T-helper 22 cell (primary cell): ENCODE data around the gene RHOJ.
"Not testable (repeated sequence)": the region's sequence is repeated elsewhere in the genome, so short reads cannot be mapped to it uniquely, and the experiment has no call there.

Experiments used
- DNase-seq: peaks from one replicate; pipeline ENCODE4 v3.0.0-alpha.2; 2020; ENCODE audit warnings: low read depth

Gene RHOJ

GRCh38 chr14:63268771-63269170, 64.5 kb downstream of the RHOJ start:
- DNase-seq = no peak

DNA sequence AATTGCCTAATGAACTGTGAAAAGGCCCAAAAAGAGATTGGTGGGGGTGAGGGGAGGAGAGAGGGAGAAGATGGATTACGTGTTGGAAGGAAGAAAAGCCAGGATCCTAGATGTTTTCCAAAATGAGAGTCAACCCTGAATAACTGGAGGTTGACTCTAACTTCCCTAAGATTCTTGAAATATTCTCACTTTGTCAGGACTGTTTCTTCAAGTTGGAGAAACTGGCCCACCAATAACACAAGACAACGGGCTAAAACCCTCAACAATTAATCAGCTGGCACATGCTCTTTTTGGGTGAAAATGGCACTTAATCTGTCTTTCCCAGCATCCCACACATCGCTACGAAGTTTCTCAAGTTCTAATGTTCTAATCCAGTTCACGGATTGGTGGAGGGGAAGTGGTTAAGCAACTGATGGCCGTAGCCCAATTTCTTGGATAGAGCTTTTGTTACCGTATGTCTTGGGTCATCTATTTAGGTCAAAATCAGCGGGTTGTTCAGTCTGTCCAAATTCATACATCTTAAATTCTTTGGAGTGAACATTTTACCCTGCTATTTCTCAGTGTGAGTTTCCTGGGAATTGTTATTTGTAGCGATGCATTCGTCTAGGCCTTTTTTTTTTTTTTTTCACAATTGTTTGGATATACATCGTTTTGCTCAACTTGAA, 65.5 kb downstream of the RHOJ start:
- DNase-seq = no peak

DNA sequence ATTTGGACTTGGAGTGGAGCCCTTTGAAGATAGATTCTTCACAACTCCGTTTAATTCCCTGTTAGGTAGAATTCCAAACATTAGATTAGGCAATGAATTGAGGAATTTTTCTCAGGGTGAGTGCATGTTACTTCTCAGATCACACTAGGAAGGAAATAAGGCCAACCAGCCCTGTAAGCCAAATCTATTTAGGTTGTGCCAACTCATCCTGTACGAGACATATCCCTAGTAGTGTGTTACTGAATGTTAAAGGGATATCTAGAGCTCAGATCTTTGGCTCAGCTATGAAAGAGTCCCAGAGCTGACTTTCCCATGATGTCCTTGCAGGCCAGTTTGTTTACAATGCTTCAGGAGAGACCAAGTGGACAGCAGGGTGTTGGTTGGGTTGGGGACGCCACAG, 68.9 kb downstream of the RHOJ start:
- DNase-seq = no peak

GRCh38 chr14:63273717-63274655, 69.7 kb downstream of the RHOJ start:
- no peak for DNase-seq

DNA sequence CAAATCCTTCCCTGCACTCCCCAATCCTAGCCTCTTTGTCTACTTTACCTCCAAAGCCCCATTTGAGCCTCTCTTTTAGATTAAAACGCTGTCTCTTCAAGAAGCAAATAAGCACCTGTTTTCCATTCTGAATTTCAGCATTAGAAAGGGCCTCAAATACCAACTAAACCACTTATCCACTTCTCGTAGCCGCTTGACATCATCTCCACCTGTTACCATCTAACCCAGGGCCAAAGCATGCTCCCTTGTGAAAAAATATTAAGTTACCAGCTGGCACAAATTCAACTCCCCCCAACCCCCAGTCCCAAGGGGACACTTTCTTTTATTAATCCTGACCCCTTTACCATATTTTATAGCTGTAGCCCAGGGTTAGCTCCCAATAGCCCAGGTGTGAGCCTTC, 71.4 kb downstream of the RHOJ start:
- DNase-seq = no peak

- DNase-seq = no peak
Observed at GRCh38 chr14:63276016-63276415, 71.8 kb downstream of the RHOJ start.

DNA sequence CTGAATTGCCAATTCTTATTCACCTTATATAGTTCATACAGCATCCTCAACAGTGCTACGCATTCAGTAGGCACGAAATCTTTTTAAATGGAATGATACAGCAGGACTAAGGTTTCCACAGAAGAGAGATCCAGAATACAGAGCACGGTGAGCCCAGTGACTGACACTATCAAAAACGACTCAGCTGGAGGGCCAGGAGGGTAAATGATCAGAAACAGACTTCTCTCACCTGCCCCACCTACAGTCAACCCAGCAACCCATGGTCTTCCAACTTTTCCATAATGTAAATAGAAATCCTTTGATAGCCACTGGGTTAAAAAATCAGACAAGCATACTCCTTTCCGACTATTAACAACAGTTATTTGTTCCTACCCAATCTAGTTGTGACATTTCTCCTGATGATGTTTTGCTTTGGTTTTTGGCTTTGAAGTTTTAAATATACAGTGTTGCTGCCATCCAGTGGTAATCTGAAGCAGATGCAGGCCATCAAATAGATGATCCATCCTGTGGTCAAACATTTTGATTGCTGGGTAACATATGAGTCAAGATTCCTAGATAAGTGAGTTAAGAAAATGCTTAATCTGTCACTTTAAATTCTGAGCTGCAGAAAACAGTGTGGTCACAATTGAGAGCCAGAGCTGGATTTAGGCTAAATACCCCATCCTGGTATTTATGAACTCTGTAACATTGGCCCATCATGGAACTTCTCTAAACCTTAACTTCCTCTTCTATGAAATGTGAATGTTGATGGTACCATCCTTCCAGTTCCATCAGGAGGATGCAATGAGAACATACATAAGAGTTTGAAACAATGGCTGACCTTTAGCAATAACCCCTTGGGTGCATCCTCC, 72.5 kb downstream of the RHOJ start:
- no peak for DNase-seq

DNA sequence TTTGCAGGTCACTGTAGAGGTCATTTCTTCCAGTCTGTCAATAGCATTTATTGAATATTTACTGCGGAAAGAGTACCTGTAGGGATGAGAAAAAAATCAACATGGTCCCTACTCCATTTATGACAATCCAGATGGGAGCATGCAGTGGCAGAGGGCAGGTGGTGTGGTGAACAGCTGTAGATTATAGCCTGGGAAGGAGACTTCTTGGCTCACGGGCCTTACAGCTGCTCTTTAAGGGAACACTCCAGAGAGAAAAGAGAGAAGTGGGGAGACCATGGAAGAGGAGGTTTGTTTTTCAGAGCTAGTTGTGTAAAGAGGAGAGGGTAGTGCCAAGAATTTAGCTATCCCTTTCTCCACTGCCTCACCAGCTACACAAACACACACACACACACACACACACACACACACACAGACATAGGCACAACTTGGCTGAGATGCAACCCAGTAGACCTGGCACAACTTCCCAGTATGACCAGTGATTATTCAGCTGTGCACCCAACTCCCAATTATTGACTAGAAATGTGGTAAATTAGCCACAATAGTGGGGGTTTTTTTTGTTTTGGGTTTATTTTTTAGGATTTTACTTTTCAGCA, 73.4 kb downstream of the RHOJ start:
- DNase-seq = no peak

GRCh38 chr14:63279933-63280332, 75.7 kb downstream of the RHOJ start:
- not testable (repeated sequence) for DNase-seq

DNA sequence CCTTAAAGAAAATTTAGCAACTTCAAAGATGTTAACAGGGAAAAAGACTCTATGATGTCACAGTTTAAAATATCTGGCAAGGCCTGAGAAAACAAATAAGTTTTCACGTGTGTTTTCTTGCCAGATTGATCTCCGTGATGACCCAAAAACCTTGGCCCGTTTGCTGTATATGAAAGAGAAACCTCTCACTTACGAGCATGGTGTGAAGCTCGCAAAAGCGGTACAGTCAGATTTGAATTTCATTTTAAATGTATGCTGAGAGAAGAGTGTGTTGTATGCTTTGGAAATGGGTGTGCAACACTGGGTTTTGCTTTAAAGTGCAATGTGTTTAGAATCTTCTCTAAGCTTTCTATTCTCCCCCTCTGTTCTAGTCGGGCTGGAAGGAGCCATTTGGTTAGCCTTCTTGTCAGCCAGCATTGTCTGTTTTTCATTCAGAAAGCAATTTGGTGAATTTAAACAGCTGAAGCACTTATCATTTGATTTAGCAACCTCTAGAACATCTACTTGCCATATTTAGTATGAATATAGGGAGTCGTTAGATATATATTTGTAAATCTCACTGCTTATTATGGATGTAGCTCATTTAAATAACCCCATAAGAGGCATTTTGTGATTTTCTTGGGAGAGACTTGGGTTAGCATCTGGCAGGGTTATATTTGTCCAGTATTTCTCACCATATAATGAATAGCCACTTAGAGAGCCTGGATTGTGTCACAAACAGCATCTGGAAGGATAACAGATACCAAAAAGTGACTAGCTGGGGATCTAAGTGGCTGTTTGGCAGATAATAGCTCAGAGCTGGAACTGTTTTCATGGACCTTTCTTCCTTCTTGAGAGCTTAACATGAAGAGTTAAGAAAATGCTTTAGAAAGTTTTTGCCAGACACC, 79.0 kb downstream of the RHOJ start:
- DNase-seq = no peak

- DNase-seq = no peak
Observed at GRCh38 chr14:63283884-63284248, 79.6 kb downstream of the RHOJ start.

GRCh38 chr14:63286071-63286470, 81.8 kb downstream of the RHOJ start:
- no peak for DNase-seq

GRCh38 chr14:63287666-63288483, 83.6 kb downstream of the RHOJ start:
- no peak for DNase-seq

- no peak for DNase-seq
Observed at GRCh38 chr14:63288853-63289252, 84.6 kb downstream of the RHOJ start.

- DNase-seq = no peak
Observed at GRCh38 chr14:63290741-63291430, 86.6 kb downstream of the RHOJ start.

DNA sequence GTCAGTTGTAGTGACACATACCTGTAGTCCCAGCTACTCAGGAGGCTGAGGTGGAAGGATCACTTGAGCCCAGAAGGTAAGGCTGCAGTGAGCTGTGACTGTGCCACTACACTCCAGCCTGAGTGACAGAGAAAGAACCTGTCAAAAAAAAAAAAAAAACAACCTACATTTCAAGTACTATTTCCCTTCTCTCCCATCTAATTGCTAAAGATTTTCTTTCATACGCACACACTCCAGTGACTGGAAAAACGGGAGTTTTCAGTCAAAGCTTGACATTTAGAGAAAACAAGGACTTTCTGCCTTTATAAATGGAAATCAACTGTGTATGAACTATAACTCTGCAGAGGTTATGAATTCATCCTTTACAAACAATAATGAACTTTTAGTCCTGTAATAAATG, 88.6 kb downstream of the RHOJ start:
- DNase-seq = no peak

GRCh38 chr14:63295231-63295685, 91.0 kb downstream of the RHOJ start:
- no peak for DNase-seq

- no peak for DNase-seq
Observed at GRCh38 chr14:63296060-63296563, 91.9 kb downstream of the RHOJ start.

- DNase-seq = no peak
Observed at GRCh38 chr14:63297372-63298063, 93.3 kb downstream of the RHOJ start.
